Astrocyte of the spinal cord (primary cell): Measurements from ENCODE around the gene TMEM170B.

Source experiments
- DNase-seq: peaks from one replicate; pipeline ENCODE4 v3.0.0; 2011; ENCODE audit warnings: low read depth, low spot score
- H3K4me3 ChIP-seq: 2 replicates; pipeline ENCODE4 v1.5.1; 2011; ENCODE audit warnings: low read depth, mild to moderate bottlenecking, low read length, moderate library complexity
- CTCF ChIP-seq: IDR thresholded peaks from 2 replicates; pipeline ENCODE4 v1.5.1; 2012; ENCODE audit warnings: low read depth, mild to moderate bottlenecking, low read length, inconsistent platforms
- in situ Hi-C: cut with HindIII; loops from 2 replicates; pipeline ENCODE4 v1.10.0; 2017; ENCODE audit warnings: low sequenced_read_pairs

TMEM170B gene

GRCh38 chr6:11600251-11600650 lies 62.7 kb downstream of the TMEM170B start:
- TF ChIP-seq CTCF, result no peak
- H3K4me3 ChIP-seq, result no peak overlapping the region
- in situ Hi-C loops, result no loop called here
- no peak for DNase-seq

GRCh38 chr6:11601776-11602605 lies 64.4 kb downstream of the TMEM170B start:
- H3K4me3 ChIP-seq, result no peak overlapping the region
- in situ Hi-C loops, result no loop called here
- DNase-seq, result no peak
- TF ChIP-seq CTCF, result no peak

- TF ChIP-seq CTCF, result no peak
- in situ Hi-C loops, result no loop called here
- no peak for DNase-seq
- no peak overlapping the region for H3K4me3 ChIP-seq
Measured at GRCh38 chr6:11604215-11604614, 66.7 kb downstream of the TMEM170B start.

- no peak for TF ChIP-seq CTCF
- in situ Hi-C loops, result no loop called here
- H3K4me3 ChIP-seq, result no peak overlapping the region
- no peak for DNase-seq
Measured at GRCh38 chr6:11604836-11605506, 67.4 kb downstream of the TMEM170B start.

GRCh38 chr6:11605507-11605905 lies 68.0 kb downstream of the TMEM170B start:
- in situ Hi-C loops, result no loop called here
- no peak overlapping the region for H3K4me3 ChIP-seq
- no peak for TF ChIP-seq CTCF
- no peak for DNase-seq

- H3K4me3 ChIP-seq, result no peak overlapping the region
- in situ Hi-C loops, result no loop called here
- no peak for TF ChIP-seq CTCF
- no peak for DNase-seq
Measured at GRCh38 chr6:11606332-11606731, 68.8 kb downstream of the TMEM170B start.
